IMR-90 (cell line): ENCODE results near the gene RNH1.

ENCODE experiments used
- BHLHE40 ChIP-seq: fragments of 150-350 bp; IDR thresholded peaks from 2 replicates; pipeline ENCODE4 v1.6.1; 2016; ENCODE audit warnings: mild to moderate bottlenecking, low read depth, low read length
- CEBPB ChIP-seq: IDR thresholded peaks from 2 replicates; pipeline ENCODE4 v1.6.1; 2012; ENCODE audit warnings: low read depth, low read length, improper control_type of control experiment
- CHD1 ChIP-seq: IDR thresholded peaks from 2 replicates; pipeline ENCODE4 v1.6.1; 2012; ENCODE audit warnings: low read depth, low read length, improper control_type of control experiment
- CTCF ChIP-seq: conservative IDR thresholded peaks from 2 replicates; pipeline ENCODE4 v1.5.1; 2012; ENCODE audit warnings: mild to moderate bottlenecking, low read depth, low read length, improper control_type of control experiment
- ELK1 ChIP-seq: fragments of 150-350 bp; IDR thresholded peaks from 2 replicates; pipeline ENCODE4 v1.6.1; 2016; ENCODE audit warnings: low read depth, mild to moderate bottlenecking, low read length, moderate library complexity, borderline replicate concordance
- FOS ChIP-seq: fragments of 150-350 bp; IDR thresholded peaks from 2 replicates; pipeline ENCODE4 v1.6.1; 2016; ENCODE audit warnings: low read depth, low read length
- MAFK ChIP-seq: IDR thresholded peaks from 2 replicates; pipeline ENCODE4 v1.6.1; 2012; ENCODE audit warnings: low read depth, low read length, improper control_type of control experiment
- NFE2L2 ChIP-seq: fragments of 150-350 bp; IDR thresholded peaks from 2 replicates; pipeline ENCODE4 v1.6.1; 2016; ENCODE audit warnings: low read depth, mild to moderate bottlenecking, low read length
- POLR2A ChIP-seq: IDR thresholded peaks from 2 replicates; pipeline ENCODE4 v1.6.1; 2012; ENCODE audit warnings: mild to moderate bottlenecking, low read depth, low read length
- RAD21 ChIP-seq: IDR thresholded peaks from 2 replicates; pipeline ENCODE4 v1.6.1; 2012; ENCODE audit warnings: low read length, improper control_type of control experiment
- RCOR1 ChIP-seq: IDR thresholded peaks from 2 replicates; pipeline ENCODE4 v1.6.1; 2012; ENCODE audit warnings: mild to moderate bottlenecking, low read length, improper control_type of control experiment; ENCODE audit not compliant: insufficient replicate concordance
- RFX5 ChIP-seq: IDR thresholded peaks from 2 replicates; pipeline ENCODE4 v1.8.0; 2012; ENCODE audit warnings: low read depth, mild to moderate bottlenecking, low read length, moderate library complexity
- SMC3 ChIP-seq: fragments of 150-350 bp; IDR thresholded peaks from 2 replicates; pipeline ENCODE4 v1.6.1; 2016; ENCODE audit warnings: low read depth, mild to moderate bottlenecking, antibody characterized with exemption, low read length, moderate library complexity

- no peak for TF ChIP-seq CTCF
- TF ChIP-seq MAFK, result no peak
- no peak for TF ChIP-seq FOS
- no peak for TF ChIP-seq RAD21
- TF ChIP-seq CEBPB, result no peak
- no peak for TF ChIP-seq POLR2A
- no peak for TF ChIP-seq ELK1
- no peak for TF ChIP-seq RFX5
- TF ChIP-seq NFE2L2, result no peak
- TF ChIP-seq BHLHE40, result no peak
- no peak for TF ChIP-seq RCOR1
- no peak for TF ChIP-seq CHD1
- no peak for TF ChIP-seq SMC3
These were observed 50.5 kb downstream of the RNH1 start for GRCh38 chr11:456533-456932.
